ENCODE measurements around the gene GARRE1. TPM values are rescaled to one million over a fixed set of nuclear protein-coding genes. Genes with fewer than 3 reads are reported as not detected.

Gene GARRE1
- total and polyA plus RNA-seq, 2 of the 13 experiments (the other 11 are each of a cell fraction or from before 2014, with no cell fraction given), result 8.0 to 11.7 TPM

- TF ChIP-seq, protein P1, sequence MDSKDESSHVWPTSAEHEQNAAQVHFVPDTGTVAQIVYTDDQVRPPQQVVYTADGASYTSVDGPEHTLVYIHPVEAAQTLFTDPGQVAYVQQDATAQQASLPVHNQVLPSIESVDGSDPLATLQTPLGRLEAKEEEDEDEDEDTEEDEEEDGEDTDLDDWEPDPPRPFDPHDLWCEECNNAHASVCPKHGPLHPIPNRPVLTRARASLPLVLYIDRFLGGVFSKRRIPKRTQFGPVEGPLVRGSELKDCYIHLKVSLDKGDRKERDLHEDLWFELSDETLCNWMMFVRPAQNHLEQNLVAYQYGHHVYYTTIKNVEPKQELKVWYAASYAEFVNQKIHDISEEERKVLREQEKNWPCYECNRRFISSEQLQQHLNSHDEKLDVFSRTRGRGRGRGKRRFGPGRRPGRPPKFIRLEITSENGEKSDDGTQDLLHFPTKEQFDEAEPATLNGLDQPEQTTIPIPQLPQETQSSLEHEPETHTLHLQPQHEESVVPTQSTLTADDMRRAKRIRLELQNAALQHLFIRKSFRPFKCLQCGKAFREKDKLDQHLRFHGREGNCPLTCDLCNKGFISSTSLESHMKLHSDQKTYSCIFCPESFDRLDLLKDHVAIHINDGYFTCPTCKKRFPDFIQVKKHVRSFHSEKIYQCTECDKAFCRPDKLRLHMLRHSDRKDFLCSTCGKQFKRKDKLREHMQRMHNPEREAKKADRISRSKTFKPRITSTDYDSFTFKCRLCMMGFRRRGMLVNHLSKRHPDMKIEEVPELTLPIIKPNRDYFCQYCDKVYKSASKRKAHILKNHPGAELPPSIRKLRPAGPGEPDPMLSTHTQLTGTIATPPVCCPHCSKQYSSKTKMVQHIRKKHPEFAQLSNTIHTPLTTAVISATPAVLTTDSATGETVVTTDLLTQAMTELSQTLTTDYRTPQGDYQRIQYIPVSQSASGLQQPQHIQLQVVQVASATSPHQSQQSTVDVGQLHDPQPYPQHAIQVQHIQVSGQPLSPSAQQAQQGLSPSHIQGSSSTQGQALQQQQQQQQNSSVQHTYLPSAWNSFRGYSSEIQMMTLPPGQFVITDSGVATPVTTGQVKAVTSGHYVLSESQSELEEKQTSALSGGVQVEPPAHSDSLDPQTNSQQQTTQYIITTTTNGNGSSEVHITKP (CRISPR knock-in tag; IDR thresholded peaks at IDR 0.05; ENCODE audit: low read depth), result peak; percentile 61; the same call in 1 of the 2 replicates
- no peak for TF ChIP-seq ZSCAN29 (CRISPR knock-in tag; conservative IDR thresholded peaks at IDR 0.05)
- no peak for TF ChIP-seq ZNF788 (CRISPR knock-in tag; IDR thresholded peaks at IDR 0.05; ENCODE audit: borderline replicate concordance)
- no peak for TF ChIP-seq U2AF1 (optimal IDR thresholded peaks at IDR 0.05; ENCODE audit: low read depth, low read length)
- peak; percentile 50; the same call in 1 of the 2 replicates for TF ChIP-seq IKZF5 (CRISPR knock-in tag; IDR thresholded peaks at IDR 0.05)
- TF ChIP-seq, protein P2, sequence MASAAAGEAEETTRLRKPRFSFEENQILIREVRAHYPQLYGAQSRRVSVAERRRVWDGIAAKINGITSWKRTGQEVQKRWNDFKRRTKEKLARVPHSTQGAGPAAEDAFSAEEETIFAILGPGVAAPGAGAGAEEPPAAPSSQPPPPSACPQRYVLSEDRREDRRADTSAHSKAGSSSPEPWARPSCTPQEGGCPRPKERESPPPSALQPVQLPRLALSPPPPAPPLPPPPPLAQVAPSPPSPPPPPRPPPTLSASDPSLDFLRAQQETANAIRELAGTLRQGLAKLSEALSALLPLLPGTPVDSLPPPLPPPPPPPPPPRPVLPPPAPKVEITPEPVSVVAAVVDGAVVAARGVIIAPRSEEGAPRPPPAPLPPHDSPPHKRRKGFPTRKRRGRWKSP (CRISPR knock-in tag; IDR thresholded peaks at IDR 0.05), result peak; percentile 27; the same call in 1 of the 2 replicates
- no peak for TF ChIP-seq KIAA2018 (CRISPR knock-in tag; IDR thresholded peaks at IDR 0.05; ENCODE audit: borderline replicate concordance)
- no peak for TF ChIP-seq ADNP (CRISPR knock-in tag; IDR thresholded peaks at IDR 0.05)
- no peak for TF ChIP-seq ATRX (CRISPR knock-in tag; IDR thresholded peaks at IDR 0.05; ENCODE audit: borderline replicate concordance)
- TF ChIP-seq ESRRA (CRISPR knock-in tag; IDR thresholded peaks at IDR 0.05; ENCODE audit: low read depth), result no peak
- peak; percentile 74 for TF ChIP-seq ZNF781 (CRISPR knock-in tag; IDR thresholded peaks at IDR 0.05; ENCODE audit: borderline replicate concordance, not compliant biosample characterization)
- TF ChIP-seq TP53 (CRISPR knock-in tag; conservative IDR thresholded peaks at IDR 0.05), result peak; percentile 80; the same call in 1 of the 2 replicates
- no peak for TF ChIP-seq ZNF740 (CRISPR knock-in tag; IDR thresholded peaks at IDR 0.05)
Measured at GRCh38 chr19:34254046-34254697, at the start of gene GARRE1 (continued).
